ENCODE results near the gene PBRM1. TPM values are rescaled to one million over a fixed set of nuclear protein-coding genes. Genes with fewer than 3 reads are reported as not detected.

The PBRM1 gene
- total RNA-seq, 1 experiment from 2014 or later: 74.2 TPM

DNA sequence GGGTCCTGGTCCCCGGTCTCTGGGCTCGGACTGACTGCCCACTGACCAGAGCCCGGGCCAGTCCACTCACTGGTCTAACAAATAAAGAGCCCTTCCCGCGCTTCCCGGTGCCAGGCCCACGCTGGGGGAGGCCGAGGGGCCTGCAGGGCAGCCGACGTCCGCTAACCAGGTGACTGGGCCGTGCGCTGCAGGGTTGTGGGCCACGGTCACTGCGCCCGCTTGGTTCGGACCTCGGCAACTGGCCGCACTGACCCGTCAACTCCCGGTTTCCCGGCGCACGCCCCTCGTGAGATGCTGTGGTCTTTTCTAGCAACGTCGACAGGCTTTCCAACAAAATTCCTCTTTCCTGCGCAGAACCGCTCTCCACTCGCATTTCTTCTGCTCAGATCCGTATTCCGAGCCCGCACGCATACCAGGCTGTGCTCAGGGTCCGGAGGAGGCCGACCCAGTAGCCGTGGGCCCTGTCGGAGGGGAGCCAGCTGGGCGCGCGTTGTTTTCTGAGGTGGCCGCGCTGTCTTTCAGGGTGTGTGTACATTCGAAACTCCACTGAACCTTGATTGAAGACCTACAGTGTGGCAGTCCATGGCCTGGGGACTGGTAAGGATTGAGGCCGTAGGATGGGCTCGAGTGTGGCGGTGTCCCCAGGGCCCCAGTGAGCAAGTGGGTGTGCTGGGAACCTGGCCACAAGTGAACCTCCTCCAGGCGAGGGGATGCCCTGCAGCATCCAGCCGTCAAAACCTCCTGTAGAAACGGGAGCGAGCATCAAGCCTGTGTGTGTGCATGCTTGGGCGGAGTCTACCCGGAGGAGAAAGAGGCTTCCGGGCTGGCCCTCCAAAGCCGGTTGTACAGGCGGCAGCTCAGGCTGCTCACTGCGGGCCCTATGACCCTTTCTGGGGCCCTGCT is 151.2 kb downstream of the PBRM1 start:
- Histone ChIP-seq H2BK120ac (ENCODE audit: low read depth, low read length, poor library complexity, severe bottlenecking) (no peak overlapping the region), H4K20me1 (ENCODE audit: control insufficient read depth, insufficient read depth, insufficient read length) (no peaks in the 10 kb centered on the region), H2BK15ac (ENCODE audit: low read depth, low read length) (no peak overlapping the region), H4K8ac (replicated peaks; ENCODE audit: insufficient read length, low read depth, low read length) (no peak overlapping the region), H2BK5ac (ENCODE audit: insufficient read length, low read length) (no peak overlapping the region), H3K79me2 (ENCODE audit: insufficient read depth, low read length) (peaks cover 14% of the 10 kb centered on the region; the same call in 1 of the 2 replicates), H3T11ph (ENCODE audit: low read length) (no peak overlapping the region), H2BK20ac (ENCODE audit: low read depth, low read length, poor library complexity, severe bottlenecking) (no peak overlapping the region), H3K9ac (ENCODE audit: extremely low read depth, insufficient read length, low read length) (no peak overlapping the region), H3K14ac (ENCODE audit: insufficient read depth, low read length) (peak overlapping the region; percentile 15; the same call in 1 of the 2 replicates), H4K5ac (ENCODE audit: insufficient read length, low read depth, low read length) (no peak overlapping the region), H2AK5ac (ENCODE audit: insufficient read length, low read length) (no peak overlapping the region), H3K4me1 (ENCODE audit: insufficient read depth, low read length) (peaks cover 6% of the 10 kb centered on the region), H3K4ac (ENCODE audit: low read depth, low read length) (no peak overlapping the region), H3K23ac (ENCODE audit: insufficient read length, low read depth, low read length) (no peak overlapping the region), H3K56ac (ENCODE audit: insufficient read length, low read depth, low read length) (no peak overlapping the region), H3K18ac (ENCODE audit: insufficient read length, low read depth, low read length) (no peak overlapping the region), H3K27me3 (ENCODE audit: insufficient read depth, low read length) (no peaks in the 10 kb centered on the region), H3K79me1 (ENCODE audit: insufficient read depth, low read depth, low read length, poor library complexity, severe bottlenecking) (peaks cover 6% of the 10 kb centered on the region), H4K91ac (ENCODE audit: insufficient read length, low read depth, low read length) (no peak overlapping the region), H3K9me3 (ENCODE audit: control insufficient read depth, low read depth, low read length) (no peaks in the 10 kb centered on the region), H3K4me2 (ENCODE audit: insufficient read depth, insufficient read length, low read length) (peak overlapping the region; percentile 36), H3K23me2 (ENCODE audit: insufficient read length, low read depth, low read length, poor library complexity, severe bottlenecking) (peaks cover 24% of the 10 kb centered on the region), H3K27ac (ENCODE audit: insufficient read length, low read depth, low read length) (no peak overlapping the region), H2BK12ac (ENCODE audit: insufficient read length, low read depth, low read length) (no peak overlapping the region), H2AFZ (ENCODE audit: low read length) (no peak overlapping the region)
- Mint-ChIP-seq H3K27me3 (ENCODE audit: low read depth) (no peaks in the 10 kb centered on the region), H3K27ac (peak overlapping the region; percentile 49 to 60 (median 56); a peak in 5 of 7 replicates), H3K36me3 (ENCODE audit: insufficient read depth in 1 of 3, low read depth in 3 of 3) (peaks cover 12 to 28% (median 24%) of the 10 kb centered on the region in 3 experiments), H3K9me3 (no peaks in the 10 kb centered on the region), H3K4me1 (peaks cover 45% of the 10 kb centered on the region in 2 experiments), H3K4me3 (peak overlapping the region; percentile 75 to 83)
- no CpG with 5 or more reads among the region's 57 CpGs for WGBS (ENCODE audit: extremely low coverage, insufficient read length, low lambda C conversion rate)
- TF ChIP-seq, protein P1, sequence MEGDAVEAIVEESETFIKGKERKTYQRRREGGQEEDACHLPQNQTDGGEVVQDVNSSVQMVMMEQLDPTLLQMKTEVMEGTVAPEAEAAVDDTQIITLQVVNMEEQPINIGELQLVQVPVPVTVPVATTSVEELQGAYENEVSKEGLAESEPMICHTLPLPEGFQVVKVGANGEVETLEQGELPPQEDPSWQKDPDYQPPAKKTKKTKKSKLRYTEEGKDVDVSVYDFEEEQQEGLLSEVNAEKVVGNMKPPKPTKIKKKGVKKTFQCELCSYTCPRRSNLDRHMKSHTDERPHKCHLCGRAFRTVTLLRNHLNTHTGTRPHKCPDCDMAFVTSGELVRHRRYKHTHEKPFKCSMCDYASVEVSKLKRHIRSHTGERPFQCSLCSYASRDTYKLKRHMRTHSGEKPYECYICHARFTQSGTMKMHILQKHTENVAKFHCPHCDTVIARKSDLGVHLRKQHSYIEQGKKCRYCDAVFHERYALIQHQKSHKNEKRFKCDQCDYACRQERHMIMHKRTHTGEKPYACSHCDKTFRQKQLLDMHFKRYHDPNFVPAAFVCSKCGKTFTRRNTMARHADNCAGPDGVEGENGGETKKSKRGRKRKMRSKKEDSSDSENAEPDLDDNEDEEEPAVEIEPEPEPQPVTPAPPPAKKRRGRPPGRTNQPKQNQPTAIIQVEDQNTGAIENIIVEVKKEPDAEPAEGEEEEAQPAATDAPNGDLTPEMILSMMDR (conservative IDR thresholded peaks at IDR 0.05): no peak
- peak; percentile 55 for DNase-seq

All from H9 (cell line).